Activated T-cell treated with anti-CD3 and anti-CD28 coated beads, Interleukin-2, amount 50 U/mL, for 72 hours (primary cell): ENCODE measurements around the gene UNC5C. TPM values are rescaled to one million over a fixed set of nuclear protein-coding genes. Genes with fewer than 3 reads are reported as not detected.
A peak's percentile ranks its signal among the peaks of the same experiment; 100 is the strongest.

Experiments used
- ATAC-seq, 2 donors: fragments of 150-1000 bp; cut with Tn5 transposase; replicated peaks in 1 of 2; 2 replicates each; pipeline ENCODE4 v1.10.0; 2021; ENCODE audit warnings: moderate library complexity in 2 of 2, mild to moderate bottlenecking in 1 of 2
- DNase-seq, 2 donors: peaks; one replicate each; pipeline ENCODE4 v3.0.0; 2021 to 2022; ENCODE audit warnings: mixed read lengths in 1 of 2
- H3K27ac Mint-ChIP-seq: one replicate; pipeline ENCODE4 v1.8.0; 2022; ENCODE audit warnings: mild to moderate bottlenecking, moderate library complexity, mixed read lengths
- H3K27me3 Mint-ChIP-seq: one replicate; pipeline ENCODE4 v1.8.0; 2022; ENCODE audit warnings: low read depth, mixed read lengths
- H3K36me3 Mint-ChIP-seq, 2 donors: one replicate each; pipeline ENCODE4 v1.8.0; 2022; ENCODE audit warnings: mixed read lengths in 2 of 2, mild to moderate bottlenecking in 1 of 2; ENCODE audit not compliant: insufficient read depth in 2 of 2
- H3K4me1 Mint-ChIP-seq: one replicate; pipeline ENCODE4 v1.8.0; 2022; ENCODE audit warnings: low read depth, mixed read lengths
- H3K4me3 Mint-ChIP-seq, 2 donors: one replicate each; pipeline ENCODE4 v1.8.0; 2022; ENCODE audit warnings: mild to moderate bottlenecking in 2 of 2, mixed read lengths in 2 of 2, moderate library complexity in 2 of 2
- H3K9me3 Mint-ChIP-seq, 2 donors: one replicate each; pipeline ENCODE4 v1.8.0; 2022; ENCODE audit warnings: mixed read lengths in 2 of 2
- total RNA-seq, 2 donors: library from RNA; stranded (reverse); gene quantifications; one replicate each; pipeline ENCODE4 v1.2.3, GENCODE V29; 2022

The UNC5C gene
- total RNA-seq, 2 donors from 2014 or later: 0.14 to 0.21 TPM

DNA sequence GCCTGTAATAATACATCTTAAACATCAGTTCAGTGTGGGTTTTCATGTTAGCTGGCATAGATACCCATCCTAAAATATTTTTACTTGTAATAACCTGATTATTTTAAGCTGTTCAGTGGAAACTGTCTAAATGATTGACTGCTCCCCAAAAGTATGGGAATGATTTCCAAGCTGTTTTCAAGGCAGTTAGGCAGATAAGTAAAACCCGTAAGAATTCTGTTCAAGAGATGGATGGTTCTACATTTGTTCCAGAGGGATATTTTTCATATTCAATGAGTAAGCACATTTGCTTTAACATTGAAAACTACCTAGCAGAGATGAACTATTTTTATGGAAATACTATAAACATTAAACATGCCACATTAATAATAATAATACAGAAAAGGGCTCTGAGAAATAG, 161.1 kb downstream of the UNC5C start:
- ATAC-seq (no peak), DNase-seq (no peak)
- Mint-ChIP-seq H3K36me3 (no peaks in the 10 kb centered on the region), H3K4me3 (no peak overlapping the region), H3K4me1 (no peaks in the 10 kb centered on the region), H3K27ac (no peak overlapping the region), H3K9me3 (no peaks in the 10 kb centered on the region), H3K27me3 (peaks cover 16% of the 10 kb centered on the region)

DNA sequence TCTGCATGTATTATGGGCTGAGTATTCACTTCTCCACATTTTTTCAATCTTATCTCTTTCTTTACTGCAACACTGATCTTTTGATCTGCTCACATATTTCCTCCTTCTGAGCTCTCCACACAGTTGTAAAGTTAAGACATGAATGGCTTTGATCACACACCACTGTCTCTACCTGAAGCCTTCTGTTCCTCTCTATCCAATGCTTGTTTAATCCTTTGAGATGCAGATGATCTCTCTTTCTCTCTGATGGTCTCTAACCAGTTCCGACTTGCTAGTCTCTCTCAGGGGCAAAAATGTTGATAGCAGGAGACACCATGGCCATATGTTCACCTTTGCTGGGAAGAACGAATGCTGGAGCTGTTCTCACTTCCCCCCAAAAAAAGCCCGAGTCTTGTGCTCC, 162.4 kb downstream of the UNC5C start:
- DNase-seq (no peak), ATAC-seq (no peak)
- Mint-ChIP-seq H3K27me3 (peaks cover 16% of the 10 kb centered on the region), H3K36me3 (no peaks in the 10 kb centered on the region), H3K4me1 (no peaks in the 10 kb centered on the region), H3K4me3 (no peak overlapping the region), H3K9me3 (no peaks in the 10 kb centered on the region), H3K27ac (no peak overlapping the region)

DNA sequence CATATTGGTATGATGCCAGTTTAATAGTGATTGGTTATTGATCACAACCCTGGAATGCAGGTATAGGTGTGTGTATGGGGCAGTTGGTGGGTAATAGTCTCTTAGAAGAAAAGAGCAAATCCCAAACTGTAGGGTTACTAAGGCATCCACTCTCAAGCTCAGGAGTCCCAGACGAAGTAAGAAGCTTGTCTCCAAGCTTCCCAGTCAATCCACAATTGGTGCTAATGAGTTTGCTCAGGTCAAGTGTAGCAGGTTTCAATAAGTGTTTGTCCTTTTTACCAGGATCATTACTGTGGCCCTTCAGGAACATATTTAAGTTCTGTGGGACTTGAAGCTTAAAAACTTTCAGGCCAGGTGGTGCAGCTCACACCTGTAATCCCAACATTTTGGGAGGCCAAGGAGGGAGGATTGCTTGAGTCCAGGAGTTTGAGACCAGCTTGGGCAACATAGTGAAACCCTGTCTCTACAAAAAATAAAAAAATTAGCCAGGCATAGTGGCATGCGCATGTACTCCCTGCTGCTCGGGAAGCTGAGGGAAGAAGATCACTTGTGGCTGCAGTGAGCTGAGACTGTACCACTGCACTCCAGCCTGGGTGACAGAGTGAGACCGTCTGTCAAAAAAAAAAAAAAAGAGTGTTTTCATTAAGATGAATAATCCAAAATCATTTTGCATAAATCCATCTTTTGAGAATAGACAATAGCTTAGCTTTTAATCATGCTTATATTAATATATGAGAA, 166.8 kb downstream of the UNC5C start:
- no peaks in the 10 kb centered on the region for H3K36me3 Mint-ChIP-seq
- H3K4me3 Mint-ChIP-seq: no peak overlapping the region
- DNase-seq: no peak
- no peaks in the 10 kb centered on the region for H3K4me1 Mint-ChIP-seq
- no peaks in the 10 kb centered on the region for H3K9me3 Mint-ChIP-seq
- ATAC-seq: no peak
- H3K27ac Mint-ChIP-seq: no peak overlapping the region
- H3K27me3 Mint-ChIP-seq: peaks cover 16% of the 10 kb centered on the region

DNA sequence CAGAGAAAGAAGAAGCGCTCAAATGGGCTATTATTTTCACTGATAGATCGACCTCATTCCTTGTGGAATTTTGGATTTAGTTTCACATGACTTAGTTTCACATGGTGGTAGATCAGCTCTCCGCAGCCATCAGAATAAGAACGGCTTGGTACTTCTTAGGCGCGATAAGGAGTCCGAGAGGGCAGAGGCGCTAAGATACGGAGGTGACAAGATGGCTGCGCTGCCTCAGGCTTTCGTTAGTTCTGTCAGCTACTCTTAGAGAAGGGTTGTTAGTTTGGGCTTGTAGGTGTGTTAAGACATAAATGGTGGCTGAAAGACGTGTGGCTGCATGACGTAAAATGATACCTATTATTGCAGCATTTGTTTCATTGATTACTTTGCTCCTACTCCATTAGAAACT, 169.1 kb downstream of the UNC5C start:
- Mint-ChIP-seq H3K4me1 (no peaks in the 10 kb centered on the region), H3K36me3 (no peaks in the 10 kb centered on the region), H3K4me3 (no peak overlapping the region), H3K27me3 (peaks cover 5% of the 10 kb centered on the region), H3K27ac (no peak overlapping the region), H3K9me3 (no peaks in the 10 kb centered on the region)
- no peak for DNase-seq
- ATAC-seq: no peak

DNA sequence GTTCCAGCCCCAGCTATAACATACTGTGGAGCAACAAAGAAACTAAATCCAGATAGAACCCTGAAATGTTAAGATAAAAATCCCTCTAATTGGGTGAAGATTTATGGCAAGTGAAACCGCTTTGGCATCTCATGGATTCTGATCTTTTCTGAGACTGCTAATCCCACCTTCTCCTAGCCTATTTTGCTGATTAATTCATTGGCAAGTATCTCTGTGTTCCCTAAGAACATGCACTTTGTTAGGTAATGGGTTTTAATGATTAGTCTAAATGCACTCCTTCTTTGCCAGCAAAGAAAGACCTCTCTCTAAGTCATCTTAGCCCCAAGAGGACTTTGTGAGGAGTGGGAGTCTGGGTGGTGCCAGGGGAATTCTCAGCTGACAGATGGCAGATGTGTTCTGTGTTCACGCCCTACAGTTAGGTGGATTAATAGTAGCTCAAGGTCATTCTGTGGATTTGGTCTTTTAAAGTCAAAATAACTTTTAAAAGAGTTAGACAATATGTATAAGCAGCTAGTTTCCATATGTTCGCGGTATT, 171.3 kb downstream of the UNC5C start:
- no peak for ATAC-seq
- H3K36me3 Mint-ChIP-seq: no peaks in the 10 kb centered on the region
- no peak for DNase-seq
- H3K27me3 Mint-ChIP-seq: no peaks in the 10 kb centered on the region
- H3K4me3 Mint-ChIP-seq: no peak overlapping the region
- no peaks in the 10 kb centered on the region for H3K4me1 Mint-ChIP-seq
- no peaks in the 10 kb centered on the region for H3K9me3 Mint-ChIP-seq
- no peak overlapping the region for H3K27ac Mint-ChIP-seq

DNA sequence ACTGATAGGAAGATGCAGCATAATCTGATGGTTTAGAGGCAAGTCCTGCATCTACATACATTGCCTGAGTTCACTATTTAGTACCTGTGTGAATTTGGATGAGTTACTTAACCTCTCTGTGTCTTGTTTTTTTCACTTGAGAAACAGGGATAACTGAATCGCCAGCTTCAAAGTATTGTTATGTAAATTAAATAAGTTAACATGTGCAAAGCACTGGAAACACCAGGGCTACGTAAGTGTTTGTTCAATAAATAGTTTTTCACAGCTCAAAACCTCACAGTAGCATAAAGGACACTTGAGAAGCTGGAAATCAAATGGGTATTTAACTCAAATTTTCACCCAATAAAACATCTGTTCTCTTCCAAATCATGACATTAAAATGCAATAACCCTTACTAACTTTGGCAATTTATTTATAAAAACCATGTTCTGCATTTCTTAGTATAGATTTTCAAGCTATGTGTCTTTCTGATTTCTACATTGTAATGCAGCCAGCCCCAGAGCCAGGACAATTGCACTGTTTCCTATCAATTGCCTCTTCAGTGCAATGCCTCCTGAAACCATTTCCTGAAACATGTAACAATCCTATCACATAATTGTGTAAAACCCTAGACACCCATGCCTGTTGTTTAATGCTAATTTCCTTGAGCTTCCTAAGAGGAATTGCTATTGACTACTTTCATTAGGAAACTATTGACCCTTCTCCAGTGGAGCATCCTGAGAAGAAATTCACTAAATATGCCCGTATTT, 177.1 kb downstream of the UNC5C start:
- Mint-ChIP-seq H3K36me3 (no peaks in the 10 kb centered on the region), H3K4me3 (no peak overlapping the region), H3K27ac (no peak overlapping the region)

DNA sequence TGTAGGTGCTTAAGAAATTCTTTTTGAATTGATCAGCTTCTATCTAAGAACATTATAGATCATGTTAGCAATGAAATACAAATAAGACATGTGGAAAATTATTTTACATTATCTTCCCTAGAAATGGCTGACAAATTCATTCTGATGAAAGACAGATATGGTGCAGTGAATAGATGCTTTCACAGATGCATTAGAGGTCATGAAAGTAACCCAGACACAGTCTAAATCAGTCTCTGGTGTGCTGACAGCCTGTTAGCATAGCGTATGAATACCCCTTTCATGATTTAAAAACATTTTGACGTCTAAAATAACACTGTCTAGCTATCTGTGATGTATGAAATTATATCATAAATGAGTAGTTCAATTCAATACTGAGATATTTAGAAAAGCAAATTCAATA, 180.9 kb downstream of the UNC5C start:
- no peaks in the 10 kb centered on the region for H3K4me1 Mint-ChIP-seq
- H3K36me3 Mint-ChIP-seq: no peaks in the 10 kb centered on the region
- DNase-seq (no peak), ATAC-seq (no peak)
- no peak overlapping the region for H3K4me3 Mint-ChIP-seq
- H3K27ac Mint-ChIP-seq: no peak overlapping the region
- H3K9me3 Mint-ChIP-seq: no peaks in the 10 kb centered on the region
- H3K27me3 Mint-ChIP-seq: no peaks in the 10 kb centered on the region

More for the DNA sequence above, 177.1 kb downstream of the UNC5C start:
- no peak for ATAC-seq
- Mint-ChIP-seq H3K4me1 (no peaks in the 10 kb centered on the region), H3K27me3 (no peaks in the 10 kb centered on the region), H3K9me3 (no peaks in the 10 kb centered on the region)
- DNase-seq: no peak

DNA sequence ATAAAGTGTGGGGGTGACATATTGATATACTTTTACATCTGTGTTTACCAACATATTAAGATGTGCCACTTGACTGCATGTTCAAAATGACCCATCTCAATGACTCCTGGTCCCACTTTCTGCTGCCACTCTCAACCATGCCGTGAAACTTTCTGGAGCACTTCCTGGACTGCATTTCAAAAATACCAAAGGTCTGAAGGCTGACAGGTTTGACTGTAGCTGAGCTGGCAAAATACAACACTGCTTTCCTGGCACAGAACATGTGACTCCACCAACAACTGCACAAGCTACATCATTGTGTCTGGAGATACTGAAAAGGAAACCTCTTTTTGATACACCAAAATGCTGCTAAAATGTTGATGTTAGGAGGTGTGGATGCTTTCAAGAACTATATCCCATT, 184.8 kb downstream of the UNC5C start:
- no peaks in the 10 kb centered on the region for H3K27me3 Mint-ChIP-seq
- H3K9me3 Mint-ChIP-seq: no peaks in the 10 kb centered on the region
- H3K27ac Mint-ChIP-seq: no peak overlapping the region
- no peaks in the 10 kb centered on the region for H3K36me3 Mint-ChIP-seq
- no peak overlapping the region for H3K4me3 Mint-ChIP-seq
- H3K4me1 Mint-ChIP-seq: no peaks in the 10 kb centered on the region
- ATAC-seq (no peak), DNase-seq (no peak)

DNA sequence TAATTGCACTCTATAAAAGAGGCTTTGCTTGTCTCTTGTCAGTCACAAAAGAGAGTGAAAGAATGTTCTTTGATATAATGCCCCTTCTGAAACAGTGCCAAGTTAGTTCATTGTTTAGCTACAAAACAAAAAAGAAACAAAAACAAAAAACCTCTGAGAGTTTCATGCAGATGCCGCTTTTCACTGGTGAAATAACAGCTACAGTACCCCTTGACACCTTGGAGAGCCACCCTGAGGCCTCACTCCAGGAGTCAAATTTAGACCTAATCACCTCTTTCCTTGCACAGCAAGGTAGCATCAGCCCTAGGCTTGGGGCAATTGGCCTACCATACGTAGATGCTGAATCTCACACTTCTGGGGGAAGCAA, 185.2 kb downstream of the UNC5C start:
- no peak overlapping the region for H3K27ac Mint-ChIP-seq
- H3K27me3 Mint-ChIP-seq: no peaks in the 10 kb centered on the region
- DNase-seq: no peak
- no peak overlapping the region for H3K4me3 Mint-ChIP-seq
- no peaks in the 10 kb centered on the region for H3K36me3 Mint-ChIP-seq
- H3K9me3 Mint-ChIP-seq: no peaks in the 10 kb centered on the region
- no peak for ATAC-seq
- no peaks in the 10 kb centered on the region for H3K4me1 Mint-ChIP-seq

DNA sequence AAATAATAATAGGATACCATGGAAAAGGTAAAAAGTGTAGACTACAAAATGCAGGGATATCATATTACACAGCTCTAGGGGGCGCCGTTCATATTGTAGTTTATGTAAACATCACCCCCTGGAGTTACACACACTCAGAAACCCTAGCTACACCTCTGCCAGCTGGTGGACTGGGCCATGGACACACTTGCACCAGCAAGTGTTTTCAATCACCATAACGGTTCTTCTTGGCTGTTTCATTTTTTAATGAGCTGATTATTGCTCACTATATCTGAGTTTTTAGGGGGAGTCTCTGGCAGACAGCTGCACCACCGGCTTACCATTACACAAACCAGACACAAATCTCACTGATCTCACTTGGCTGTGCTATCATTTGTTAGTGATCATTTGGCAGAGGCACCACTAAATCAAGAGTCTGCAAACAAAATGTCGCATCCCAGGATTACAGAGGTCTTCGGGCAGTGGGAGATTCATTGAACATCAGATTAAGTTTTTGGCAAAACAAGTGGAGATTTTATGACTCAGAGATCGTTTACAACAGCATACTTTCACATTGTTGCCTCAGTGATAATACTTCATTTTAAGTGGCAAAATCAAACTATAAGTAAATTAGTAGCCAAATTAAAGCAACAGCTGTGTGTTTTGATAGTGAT, 185.7 kb downstream of the UNC5C start:
- Mint-ChIP-seq H3K27me3 (no peaks in the 10 kb centered on the region), H3K27ac (no peak overlapping the region)
- DNase-seq: peak in 1 of 2 donors; percentile 4

DNA sequence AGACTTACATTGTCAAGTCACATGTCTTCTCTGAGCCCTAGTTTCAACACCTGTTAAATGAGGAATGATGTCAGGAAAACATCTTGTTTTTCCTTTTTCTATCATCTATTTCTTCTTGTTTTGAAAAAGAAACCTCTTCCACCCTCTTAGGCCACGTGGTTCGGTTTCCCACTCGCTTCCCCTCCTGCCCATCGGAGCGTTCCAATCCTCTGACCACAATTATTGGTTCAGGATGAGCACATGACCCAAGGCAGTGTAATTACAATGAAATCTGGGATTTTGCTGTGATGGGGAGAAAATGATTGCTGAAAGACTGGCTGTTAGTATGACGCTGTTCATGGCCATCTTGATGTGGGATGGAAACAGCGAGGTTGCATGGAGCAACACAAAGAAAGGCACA, 186.7 kb downstream of the UNC5C start:
- Mint-ChIP-seq H3K4me1 (no peaks in the 10 kb centered on the region), H3K4me3 (no peak overlapping the region), H3K36me3 (no peaks in the 10 kb centered on the region), H3K27me3 (no peaks in the 10 kb centered on the region), H3K27ac (no peak overlapping the region), H3K9me3 (no peaks in the 10 kb centered on the region)
- ATAC-seq (no peak), DNase-seq (no peak)

More for the DNA sequence above, 185.7 kb downstream of the UNC5C start:
- no peaks in the 10 kb centered on the region for H3K36me3 Mint-ChIP-seq
- no peak for ATAC-seq
- no peaks in the 10 kb centered on the region for H3K9me3 Mint-ChIP-seq
- H3K4me3 Mint-ChIP-seq: no peak overlapping the region
- no peaks in the 10 kb centered on the region for H3K4me1 Mint-ChIP-seq

DNA sequence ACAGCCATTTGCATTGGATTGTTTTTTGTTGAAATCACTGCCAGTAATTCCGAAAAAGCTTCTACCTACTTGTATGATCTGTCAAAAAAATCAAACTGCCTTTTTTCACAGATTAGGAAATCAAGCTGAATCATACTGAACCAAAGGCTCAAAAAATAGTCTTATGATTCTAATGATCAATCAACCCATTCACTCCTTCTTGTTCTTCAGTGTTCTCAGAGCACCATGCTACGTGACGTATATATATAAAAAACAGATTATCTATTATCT, 187.1 kb downstream of the UNC5C start:
- ATAC-seq (no peak), DNase-seq (no peak)
- Mint-ChIP-seq H3K4me1 (no peaks in the 10 kb centered on the region), H3K36me3 (no peaks in the 10 kb centered on the region), H3K27me3 (no peaks in the 10 kb centered on the region), H3K9me3 (no peaks in the 10 kb centered on the region), H3K27ac (no peak overlapping the region), H3K4me3 (no peak overlapping the region)

DNA sequence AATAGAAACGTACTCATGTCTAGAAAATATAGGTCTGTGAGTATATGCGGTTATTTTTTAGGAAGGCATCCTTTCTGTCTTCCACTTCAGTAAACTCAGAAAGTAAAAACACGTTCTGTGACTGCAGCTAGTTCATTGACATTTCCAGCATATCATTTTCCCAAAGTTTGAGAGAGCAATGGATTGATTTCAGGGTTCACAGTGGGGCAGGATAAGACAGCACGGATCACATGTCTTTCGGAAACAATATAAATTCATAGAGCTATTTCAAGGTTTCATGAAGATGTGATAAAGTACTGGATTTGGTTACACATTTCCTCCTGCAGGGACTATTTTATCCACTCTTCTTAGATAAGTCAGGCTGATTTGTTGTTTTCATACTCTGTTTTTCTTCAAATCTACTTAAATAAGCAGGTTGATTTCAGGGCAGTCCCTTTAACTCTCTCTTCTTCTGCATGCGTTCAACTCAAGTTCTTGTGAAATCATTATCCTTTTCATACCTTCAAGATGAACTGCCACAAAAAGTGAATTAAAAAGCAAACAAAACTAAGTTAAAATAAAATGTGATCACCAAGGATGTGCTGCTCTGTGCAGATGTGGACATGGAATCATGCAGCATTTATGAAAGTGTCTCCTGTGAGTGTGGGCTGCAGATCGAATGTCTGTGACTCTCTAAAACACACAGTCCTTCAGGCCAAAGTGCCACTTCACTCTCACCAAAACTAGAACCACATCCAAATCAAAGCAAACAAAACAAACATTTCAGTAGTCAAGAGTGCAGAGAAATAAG, 187.7 kb downstream of the UNC5C start:
- no peaks in the 10 kb centered on the region for H3K36me3 Mint-ChIP-seq
- no peaks in the 10 kb centered on the region for H3K27me3 Mint-ChIP-seq
- ATAC-seq (no peak), DNase-seq (no peak)
- no peak overlapping the region for H3K27ac Mint-ChIP-seq
- no peaks in the 10 kb centered on the region for H3K9me3 Mint-ChIP-seq
- no peaks in the 10 kb centered on the region for H3K4me1 Mint-ChIP-seq
- H3K4me3 Mint-ChIP-seq: no peak overlapping the region
